Measurements from ENCODE around the gene STAT5B.

DNA sequence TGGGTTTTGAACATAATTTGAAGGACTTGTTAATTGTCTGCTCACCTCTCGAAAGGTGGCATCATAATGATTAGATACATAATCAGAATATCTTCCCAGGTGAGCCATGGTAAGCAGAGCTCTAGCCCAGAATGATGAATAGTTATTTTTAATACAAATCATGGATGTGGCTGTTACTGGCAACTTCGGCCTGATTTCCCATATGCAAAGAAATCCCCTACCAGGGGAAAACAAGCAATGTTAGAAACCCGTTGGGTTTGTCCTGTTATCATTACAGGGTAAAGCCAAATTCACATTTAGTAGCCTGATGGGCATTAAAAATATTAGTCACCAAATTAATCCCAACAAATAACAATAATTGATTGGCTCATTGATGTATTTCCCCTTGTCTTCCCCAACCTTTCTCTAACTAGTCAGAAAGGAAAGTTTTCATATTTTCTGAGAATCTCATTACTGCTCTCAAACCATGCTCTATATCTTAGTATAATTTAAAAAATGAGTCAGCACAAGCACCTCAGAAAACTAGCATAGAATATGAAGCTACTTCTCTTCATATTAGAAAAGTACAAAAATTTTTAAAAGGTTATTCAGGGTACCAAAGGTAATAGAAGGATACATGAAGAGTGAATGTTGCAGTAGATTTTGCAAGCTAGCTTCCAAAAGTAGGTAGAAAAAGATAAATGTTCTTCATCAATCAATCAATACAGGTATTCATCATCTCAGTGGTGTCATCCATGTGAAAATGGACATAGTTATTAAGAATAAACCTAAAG, 5.0 kb downstream of the STAT5B start:
- TF ChIP-seq, protein P1, sequence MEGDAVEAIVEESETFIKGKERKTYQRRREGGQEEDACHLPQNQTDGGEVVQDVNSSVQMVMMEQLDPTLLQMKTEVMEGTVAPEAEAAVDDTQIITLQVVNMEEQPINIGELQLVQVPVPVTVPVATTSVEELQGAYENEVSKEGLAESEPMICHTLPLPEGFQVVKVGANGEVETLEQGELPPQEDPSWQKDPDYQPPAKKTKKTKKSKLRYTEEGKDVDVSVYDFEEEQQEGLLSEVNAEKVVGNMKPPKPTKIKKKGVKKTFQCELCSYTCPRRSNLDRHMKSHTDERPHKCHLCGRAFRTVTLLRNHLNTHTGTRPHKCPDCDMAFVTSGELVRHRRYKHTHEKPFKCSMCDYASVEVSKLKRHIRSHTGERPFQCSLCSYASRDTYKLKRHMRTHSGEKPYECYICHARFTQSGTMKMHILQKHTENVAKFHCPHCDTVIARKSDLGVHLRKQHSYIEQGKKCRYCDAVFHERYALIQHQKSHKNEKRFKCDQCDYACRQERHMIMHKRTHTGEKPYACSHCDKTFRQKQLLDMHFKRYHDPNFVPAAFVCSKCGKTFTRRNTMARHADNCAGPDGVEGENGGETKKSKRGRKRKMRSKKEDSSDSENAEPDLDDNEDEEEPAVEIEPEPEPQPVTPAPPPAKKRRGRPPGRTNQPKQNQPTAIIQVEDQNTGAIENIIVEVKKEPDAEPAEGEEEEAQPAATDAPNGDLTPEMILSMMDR (IDR thresholded peaks at IDR 0.05) = no peak
- TF ChIP-seq POLR2A (IDR thresholded peaks at IDR 0.05) = no peak

All from suprapubic skin (tissue), 3 donors.